ENCODE measurements around the gene DSTYK. TPM values are rescaled to one million over a fixed set of nuclear protein-coding genes. Genes with fewer than 3 reads are reported as not detected.
"Not testable (repeated sequence)": the region's sequence is repeated elsewhere in the genome, so short reads cannot be mapped to it uniquely, and the experiment has no call there.

DSTYK gene
- total and polyA plus RNA-seq, 3 experiments from 2014 or later, result 8.6 to 13.4 (median 12.9) TPM

- Mint-ChIP-seq H3K9me3 (no peaks in the 10 kb centered on the region), H3K4me1 (peaks cover 0 to 3% (median 0%) of the 10 kb centered on the region in 3 donors), H3K27me3 (peaks cover 4% of the 10 kb centered on the region in 2 donors), H3K36me3 (peaks cover 0 to 3% (median 0%) of the 10 kb centered on the region in 3 donors), H3K4me3 (no peak overlapping the region), H3K27ac (peak overlapping the region in 2 of 8 donors; percentile 54 to 72)
- Histone ChIP-seq H3K27ac (ENCODE audit: low read depth, low read length) (no peak overlapping the region), H3K9me3 (ENCODE audit: low read length) (no peaks in the 10 kb centered on the region), H3K36me3 (ENCODE audit: insufficient read depth, low read length) (no peaks in the 10 kb centered on the region), H3K27me3 (ENCODE audit: insufficient read depth, low read length, poor library complexity, severe bottlenecking) (no peaks in the 10 kb centered on the region), H3K4me3 (ENCODE audit: low read length) (no peak overlapping the region), H3K4me1 (ENCODE audit: insufficient read depth, low read length) (no peaks in the 10 kb centered on the region)
- ChIA-PET POLR2A (no interaction called here), CTCF (no interaction called here)
- DNase-seq, result no peak
Observed at GRCh38 chr1:205237526-205238484, 26.3 kb upstream of the DSTYK start.

DNA sequence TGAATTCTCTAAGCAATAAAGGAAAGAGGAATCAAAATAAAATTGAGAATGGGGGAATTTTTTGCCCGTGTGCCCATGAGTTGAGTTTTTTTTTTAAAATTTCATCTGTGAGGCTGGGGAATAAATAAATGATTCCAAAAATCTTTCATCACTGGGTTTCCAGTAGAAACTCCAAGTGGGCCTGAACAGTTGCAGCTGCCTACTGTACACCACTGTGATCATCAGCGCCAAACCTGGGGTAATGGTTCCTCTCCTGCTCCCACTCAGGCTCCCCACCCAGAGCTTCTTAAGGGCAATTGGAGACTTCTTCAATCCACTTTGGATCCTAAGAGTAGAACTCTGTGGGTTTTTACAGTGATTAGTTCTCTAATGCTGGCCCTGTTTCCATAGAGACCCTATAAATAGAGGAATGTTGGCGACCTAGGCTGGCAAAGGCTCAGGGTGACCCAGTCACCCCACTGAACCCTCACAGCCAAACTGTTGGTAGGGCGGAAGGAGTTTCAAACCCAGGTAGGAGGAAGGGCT, 25.5 kb upstream of the DSTYK start:
- Histone ChIP-seq H3K9me3 (ENCODE audit: low read length) (no peaks in the 10 kb centered on the region), H3K4me3 (ENCODE audit: low read length) (no peak overlapping the region), H3K36me3 (ENCODE audit: insufficient read depth, low read length) (no peaks in the 10 kb centered on the region), H3K27ac (ENCODE audit: low read depth, low read length) (no peak overlapping the region), H3K27me3 (ENCODE audit: insufficient read depth, low read length, poor library complexity, severe bottlenecking) (no peaks in the 10 kb centered on the region), H3K4me1 (ENCODE audit: insufficient read depth, low read length) (no peaks in the 10 kb centered on the region)
- POLR2A ChIA-PET, result no interaction called here
- Mint-ChIP-seq H3K36me3 (peaks cover 0 to 1% (median 0%) of the 10 kb centered on the region in 3 donors), H3K9me3 (no peaks in the 10 kb centered on the region), H3K27ac (no peak overlapping the region), H3K4me3 (no peak overlapping the region), H3K27me3 (peaks cover 4% of the 10 kb centered on the region in 2 donors), H3K4me1 (peaks cover 0 to 3% (median 0%) of the 10 kb centered on the region in 3 donors)
- CTCF ChIA-PET, result no interaction called here
- no peak for DNase-seq

DNA sequence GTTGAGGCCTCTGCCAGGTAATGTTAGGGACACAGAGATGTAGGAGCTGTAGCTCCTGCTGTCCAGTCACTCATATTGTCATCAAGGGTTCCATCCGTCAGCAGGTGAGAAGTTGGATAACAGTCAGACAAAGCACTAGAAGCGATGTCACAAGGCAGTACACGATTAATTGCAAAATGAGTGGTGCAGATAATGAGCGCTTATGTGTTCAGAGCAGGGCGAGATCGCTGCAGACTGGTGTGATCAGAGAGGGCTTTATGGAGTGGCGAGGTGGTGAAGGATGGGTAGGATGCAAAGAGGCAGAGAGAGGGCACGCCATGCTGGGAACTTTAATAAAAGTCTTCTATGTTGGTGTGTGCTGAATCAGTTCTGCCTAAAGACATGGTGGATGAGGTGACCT, 25.0 kb upstream of the DSTYK start:
- H3K4me1 ChIP-seq (ENCODE audit: insufficient read depth, low read length), result no peaks in the 10 kb centered on the region
- H3K36me3 ChIP-seq (ENCODE audit: insufficient read depth, low read length), result no peaks in the 10 kb centered on the region
- Mint-ChIP-seq H3K9me3 (no peaks in the 10 kb centered on the region), H3K4me1 (peaks cover 0 to 3% (median 0%) of the 10 kb centered on the region in 3 donors), H3K27ac (no peak overlapping the region), H3K36me3 (peaks cover 0 to 1% (median 0%) of the 10 kb centered on the region in 3 donors), H3K27me3 (peaks cover 4% of the 10 kb centered on the region in 2 donors), H3K4me3 (no peak overlapping the region)
- no peaks in the 10 kb centered on the region for H3K27me3 ChIP-seq (ENCODE audit: insufficient read depth, low read length, poor library complexity, severe bottlenecking)
- CTCF ChIA-PET, result no interaction called here
- H3K9me3 ChIP-seq (ENCODE audit: low read length), result no peaks in the 10 kb centered on the region
- H3K4me3 ChIP-seq (ENCODE audit: low read length), result no peak overlapping the region
- H3K27ac ChIP-seq (ENCODE audit: low read depth, low read length), result no peak overlapping the region
- POLR2A ChIA-PET, result no interaction called here
- no peak for DNase-seq

DNA sequence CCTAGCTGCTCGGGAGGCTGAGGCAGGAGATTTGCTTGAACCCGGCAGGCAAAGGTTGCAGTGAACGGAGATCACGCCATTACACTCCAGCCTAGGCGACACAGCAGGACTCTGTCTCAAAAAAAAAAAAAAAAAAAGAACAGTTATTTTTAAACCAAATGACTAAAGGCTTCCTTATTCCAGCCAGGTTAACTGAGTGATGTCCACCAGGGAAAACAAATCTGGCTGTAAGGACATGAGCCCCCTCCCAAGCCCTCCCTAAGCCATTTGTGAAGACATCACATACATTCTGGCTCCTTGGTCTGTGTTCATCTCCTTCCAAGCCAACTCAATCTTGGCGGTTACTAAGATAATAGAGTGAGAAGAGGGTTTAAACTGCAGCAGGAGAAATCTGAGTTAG, 24.4 kb upstream of the DSTYK start:
- peaks cover 4% of the 10 kb centered on the region in 2 donors for H3K27me3 Mint-ChIP-seq
- H3K4me1 Mint-ChIP-seq, result peaks cover 0 to 3% (median 0%) of the 10 kb centered on the region in 3 donors
- H3K27me3 ChIP-seq (ENCODE audit: insufficient read depth, low read length, poor library complexity, severe bottlenecking), result no peaks in the 10 kb centered on the region
- H3K4me3 ChIP-seq (ENCODE audit: low read length), result no peak overlapping the region
- no peaks in the 10 kb centered on the region for H3K36me3 ChIP-seq (ENCODE audit: insufficient read depth, low read length)
- H3K4me3 Mint-ChIP-seq, result no peak overlapping the region
- H3K9me3 Mint-ChIP-seq, result no peaks in the 10 kb centered on the region
- DNase-seq, result no peak
- no peaks in the 10 kb centered on the region for H3K4me1 ChIP-seq (ENCODE audit: insufficient read depth, low read length)
- CTCF ChIA-PET, result interaction anchor here (0.8 kb wide), 1 partner anchor 20 kb away, joined by 5 read pairs; no protein-coding TSS in a partner anchor
- H3K9me3 ChIP-seq (ENCODE audit: low read length), result no peaks in the 10 kb centered on the region
- no peak overlapping the region for H3K27ac Mint-ChIP-seq
- no peak overlapping the region for H3K27ac ChIP-seq (ENCODE audit: low read depth, low read length)
- POLR2A ChIA-PET, result interaction anchor here (0.7 kb wide), 1 partner anchor 100 kb away, joined by 3 read pairs; no protein-coding TSS in a partner anchor
- H3K36me3 Mint-ChIP-seq, result no peaks in the 10 kb centered on the region

- POLR2A ChIA-PET, result not testable (repeated sequence)
Observed at GRCh38 chr1:205233986-205234385, 22.5 kb upstream of the DSTYK start.

DNA sequence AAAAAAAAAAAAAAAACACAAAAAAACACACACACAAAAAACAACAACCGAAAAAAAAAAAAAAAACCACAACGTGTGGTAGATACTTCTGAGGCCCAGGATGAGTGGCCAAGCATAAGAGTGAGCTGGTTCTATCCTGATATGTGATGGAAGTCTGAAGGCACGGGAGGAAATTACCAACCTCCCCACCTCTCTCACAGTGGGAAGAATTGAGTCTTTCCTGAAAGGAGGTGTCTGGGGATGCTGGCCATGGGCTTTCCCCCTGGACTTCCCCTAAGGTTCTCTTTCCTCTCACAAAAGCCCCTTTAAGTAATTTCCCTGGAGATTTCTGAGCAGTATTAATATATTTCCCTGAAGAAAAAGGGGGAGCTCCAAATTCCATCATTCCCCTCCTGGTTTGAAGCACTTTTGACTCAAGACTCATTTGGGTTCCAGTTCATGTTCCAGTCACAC, 21.5 kb upstream of the DSTYK start:
- peaks cover 16 to 25% (median 22%) of the 10 kb centered on the region in 3 donors for H3K4me1 Mint-ChIP-seq
- H3K27me3 ChIP-seq (ENCODE audit: insufficient read depth, low read length, poor library complexity, severe bottlenecking), result no peaks in the 10 kb centered on the region
- no peak for DNase-seq
- H3K36me3 Mint-ChIP-seq, result peaks cover 0 to 6% (median 0%) of the 10 kb centered on the region in 3 donors
- H3K27me3 Mint-ChIP-seq, result peaks cover 4 to 6% of the 10 kb centered on the region in 2 donors
- no peak overlapping the region for H3K27ac ChIP-seq (ENCODE audit: low read depth, low read length)
- H3K27ac Mint-ChIP-seq, result no peak overlapping the region
- no peaks in the 10 kb centered on the region for H3K36me3 ChIP-seq (ENCODE audit: insufficient read depth, low read length)
- no peaks in the 10 kb centered on the region for H3K9me3 ChIP-seq (ENCODE audit: low read length)
- POLR2A ChIA-PET, result no interaction called here
- CTCF ChIA-PET, result interaction anchor here (1.7 kb wide), 1 partner anchor 24 kb away, joined by 3 read pairs; no protein-coding TSS in a partner anchor
- H3K4me1 ChIP-seq (ENCODE audit: insufficient read depth, low read length), result peaks cover 11% of the 10 kb centered on the region
- H3K4me3 ChIP-seq (ENCODE audit: low read length), result no peak overlapping the region
- H3K9me3 Mint-ChIP-seq, result no peaks in the 10 kb centered on the region
- no peak overlapping the region for H3K4me3 Mint-ChIP-seq

More at GRCh38 chr1:205233986-205234385, 22.5 kb upstream of the DSTYK start:
- not testable (repeated sequence) for H3K4me3 ChIP-seq (ENCODE audit: low read length); H3K36me3 Mint-ChIP-seq; H3K27me3 Mint-ChIP-seq; H3K36me3 ChIP-seq (ENCODE audit: insufficient read depth, low read length); H3K27ac Mint-ChIP-seq; H3K27ac ChIP-seq (ENCODE audit: low read depth, low read length); H3K9me3 ChIP-seq (ENCODE audit: low read length); H3K9me3 Mint-ChIP-seq; DNase-seq; H3K27me3 ChIP-seq (ENCODE audit: insufficient read depth, low read length, poor library complexity, severe bottlenecking); H3K4me3 Mint-ChIP-seq
- CTCF ChIA-PET, result interaction anchor here (1.7 kb wide), 1 partner anchor 23 kb away, joined by 3 read pairs; no protein-coding TSS in a partner anchor
- peaks cover 11% of the 10 kb centered on the region for H3K4me1 ChIP-seq (ENCODE audit: insufficient read depth, low read length)
- peaks cover 9 to 16% (median 15%) of the 10 kb centered on the region in 3 donors for H3K4me1 Mint-ChIP-seq

GRCh38 chr1:205232127-205232820, 20.8 kb upstream of the DSTYK start:
- H3K4me3 ChIP-seq (ENCODE audit: low read length), result no peak overlapping the region
- no peaks in the 10 kb centered on the region for H3K36me3 ChIP-seq (ENCODE audit: insufficient read depth, low read length)
- CTCF ChIA-PET, result no interaction called here
- Mint-ChIP-seq H3K9me3 (no peaks in the 10 kb centered on the region), H3K4me3 (no peak overlapping the region), H3K4me1 (peaks cover 18 to 26% (median 25%) of the 10 kb centered on the region in 3 donors), H3K36me3 (peaks cover 0 to 6% (median 0%) of the 10 kb centered on the region in 3 donors), H3K27ac (no peak overlapping the region), H3K27me3 (peaks cover 2 to 7% of the 10 kb centered on the region in 2 donors)
- no peak for DNase-seq
- H3K27me3 ChIP-seq (ENCODE audit: insufficient read depth, low read length, poor library complexity, severe bottlenecking), result no peaks in the 10 kb centered on the region
- H3K9me3 ChIP-seq (ENCODE audit: low read length), result no peaks in the 10 kb centered on the region
- no peak overlapping the region for H3K27ac ChIP-seq (ENCODE audit: low read depth, low read length)
- H3K4me1 ChIP-seq (ENCODE audit: insufficient read depth, low read length), result peaks cover 13% of the 10 kb centered on the region
- POLR2A ChIA-PET, result no interaction called here

All from CD8-positive, alpha-beta memory T cell (primary cell).